Neural progenitor cell (in vitro differentiated cells): ENCODE results near the gene PCSK9.

Experiments
- CTCF ChIP-seq: fragments of 200-600 bp; sonication (generic); IDR thresholded peaks from 2 replicates; pipeline ENCODE4 v1.5.1; 2017; ENCODE audit warnings: antibody characterized with exemption, mild to moderate bottlenecking
- EZH2 ChIP-seq: fragments of 200-600 bp; sonication (generic); IDR thresholded peaks from 2 replicates; pipeline ENCODE4 v1.6.1; 2017; ENCODE audit warnings: antibody characterized with exemption, mild to moderate bottlenecking, moderate library complexity

- no peak for TF ChIP-seq CTCF
- no peak for TF ChIP-seq EZH2
Observed at GRCh38 chr1:55045430-55045829, 6.1 kb downstream of the PCSK9 start.
